Mucosa of descending colon (tissue), 3 donors: ENCODE data around the gene SLC7A10. TPM values are rescaled to one million over a fixed set of nuclear protein-coding genes. Genes with fewer than 3 reads are reported as not detected.
A peak's percentile ranks its signal among the peaks of the same experiment; 100 is the strongest.

ENCODE experiments used
- ATAC-seq: fragments of 200-7000 bp; cut with Tn5 transposase; one replicate; pipeline ENCODE4 v1.9.1; 2020; ENCODE audit warnings: mild to moderate bottlenecking, moderate library complexity
- DNase-seq, 3 donors: peaks; one replicate each; pipeline ENCODE4 v3.0.0-alpha.2; 2020
- H3K36me3 ChIP-seq: fragments of 200-600 bp; one replicate; pipeline ENCODE4 v1.8.0; 2021; ENCODE audit warnings: low read depth, mild to moderate bottlenecking
- H3K4me1 ChIP-seq: fragments of 200-600 bp; one replicate; pipeline ENCODE4 v1.8.0; 2021; ENCODE audit warnings: low read depth, mild to moderate bottlenecking
- H3K4me3 ChIP-seq: fragments of 200-600 bp; one replicate; pipeline ENCODE4 v1.8.0; 2021; ENCODE audit warnings: mild to moderate bottlenecking
- H3K9me3 ChIP-seq: fragments of 200-600 bp; one replicate; pipeline ENCODE4 v1.8.0; 2021; ENCODE audit warnings: mild to moderate bottlenecking
- CTCF ChIP-seq: fragments of 200-600 bp; IDR thresholded peaks from one replicate; pipeline ENCODE4 v1.8.0; 2022; ENCODE audit warnings: antibody characterized with exemption, mild to moderate bottlenecking
- intact Hi-C, 2 donors: fragments of 100-400 bp; cut with DNase I in 1 of 2; cut with micrococcal nuclease in 1 of 2; formaldehyde crosslinking; loops; one replicate each; pipeline versions ENCODE4 v1.11.0 to v1.11.1; 2022; cut with DNase I, micrococcal nuclease
- total RNA-seq, 3 donors: library from RNA; stranded (reverse); fragmentation: NEBNext Ultra II Directional in 2 of 3; extraction: Animal tissue kit (Norgen Biotek cat#: 25700) in 2 of 3; gene quantifications; one replicate each; pipeline versions ENCODE4 v1.2.1 to v1.2.4, GENCODE V29; 2021 to 2023
- donor health status: DM: no; HTN: no; CAD: no; lungs with moderate emphysema.
- donor health status: DM: no; HTN: no; CAD: no.
- donor health status: DM: no; HTN: yes; CAD: no.

SLC7A10 gene
- total RNA-seq, 3 donors from 2014 or later = not detected

GRCh38 chr19:33271246-33272021 lies 45.8 kb upstream of the SLC7A10 start:
- no peak for TF ChIP-seq CTCF
- peaks cover 31% of the 10 kb centered on the region for H3K4me1 ChIP-seq
- H3K4me3 ChIP-seq = no peak overlapping the region
- no peaks in the 10 kb centered on the region for H3K9me3 ChIP-seq
- ATAC-seq (no peak), DNase-seq (peak in 1 of 3 donors; percentile 37)
- intact Hi-C loops = no loop called here
- H3K36me3 ChIP-seq = no peaks in the 10 kb centered on the region

- Histone ChIP-seq H3K4me3 (no peak overlapping the region), H3K9me3 (no peaks in the 10 kb centered on the region), H3K36me3 (no peaks in the 10 kb centered on the region), H3K4me1 (peaks cover 24% of the 10 kb centered on the region)
- intact Hi-C loops = no loop called here
- TF ChIP-seq CTCF = no peak
- ATAC-seq (no peak), DNase-seq (no peak)
Observed at GRCh38 chr19:33270769-33271168, 45.1 kb upstream of the SLC7A10 start.

GRCh38 chr19:33269016-33269415 lies 43.4 kb upstream of the SLC7A10 start:
- no peaks in the 10 kb centered on the region for H3K36me3 ChIP-seq
- H3K4me3 ChIP-seq = no peak overlapping the region
- H3K4me1 ChIP-seq = peaks cover 9% of the 10 kb centered on the region
- ATAC-seq = no peak
- H3K9me3 ChIP-seq = no peaks in the 10 kb centered on the region
- intact Hi-C loops = no loop called here
- DNase-seq = no peak
- TF ChIP-seq CTCF = no peak

- Histone ChIP-seq H3K36me3 (no peaks in the 10 kb centered on the region), H3K4me3 (no peak overlapping the region), H3K9me3 (no peaks in the 10 kb centered on the region), H3K4me1 (peaks cover 5% of the 10 kb centered on the region)
- ATAC-seq (peak; percentile 14), DNase-seq (peak in 1 of 3 donors; percentile 48)
- intact Hi-C loops = no loop called here
- no peak for TF ChIP-seq CTCF
Observed at GRCh38 chr19:33268162-33268991, 42.7 kb upstream of the SLC7A10 start.

- intact Hi-C loops = no loop called here
- peak; percentile 15 for ATAC-seq
- H3K9me3 ChIP-seq = no peaks in the 10 kb centered on the region
- peaks cover 5% of the 10 kb centered on the region for H3K4me1 ChIP-seq
- H3K4me3 ChIP-seq = no peak overlapping the region
- DNase-seq = peak in 1 of 3 donors; percentile 48
- no peaks in the 10 kb centered on the region for H3K36me3 ChIP-seq
- TF ChIP-seq CTCF = no peak
Observed at GRCh38 chr19:33267706-33268105, 42.1 kb upstream of the SLC7A10 start.
